ENCODE measurements around the gene AVEN.

DNA sequence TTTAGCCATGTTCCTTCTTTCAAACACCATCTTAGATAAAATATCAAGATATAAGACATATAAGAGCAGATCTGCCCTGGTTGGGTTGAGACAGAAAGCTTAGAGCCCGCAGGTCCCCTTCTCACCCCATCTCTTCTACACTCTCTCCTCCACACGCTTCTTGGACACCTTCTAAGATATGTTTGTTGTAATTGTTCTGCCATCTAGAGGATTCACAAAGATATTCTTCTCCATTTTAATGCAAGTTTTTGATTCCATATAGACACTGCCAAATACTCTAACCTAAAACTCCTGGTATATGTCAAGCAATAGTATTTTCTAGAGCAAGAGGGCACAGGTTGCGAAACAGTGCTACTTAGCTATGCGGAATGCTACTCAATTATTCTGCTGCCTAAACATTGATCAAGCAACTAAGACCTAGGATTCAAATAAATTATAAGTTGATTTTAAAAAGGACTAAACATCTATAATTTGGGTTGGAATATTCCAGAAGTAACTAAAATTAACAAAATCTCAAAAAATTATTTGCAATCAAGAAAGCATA is 63.9 kb downstream of the AVEN start:
- TF ChIP-seq, protein P1, sequence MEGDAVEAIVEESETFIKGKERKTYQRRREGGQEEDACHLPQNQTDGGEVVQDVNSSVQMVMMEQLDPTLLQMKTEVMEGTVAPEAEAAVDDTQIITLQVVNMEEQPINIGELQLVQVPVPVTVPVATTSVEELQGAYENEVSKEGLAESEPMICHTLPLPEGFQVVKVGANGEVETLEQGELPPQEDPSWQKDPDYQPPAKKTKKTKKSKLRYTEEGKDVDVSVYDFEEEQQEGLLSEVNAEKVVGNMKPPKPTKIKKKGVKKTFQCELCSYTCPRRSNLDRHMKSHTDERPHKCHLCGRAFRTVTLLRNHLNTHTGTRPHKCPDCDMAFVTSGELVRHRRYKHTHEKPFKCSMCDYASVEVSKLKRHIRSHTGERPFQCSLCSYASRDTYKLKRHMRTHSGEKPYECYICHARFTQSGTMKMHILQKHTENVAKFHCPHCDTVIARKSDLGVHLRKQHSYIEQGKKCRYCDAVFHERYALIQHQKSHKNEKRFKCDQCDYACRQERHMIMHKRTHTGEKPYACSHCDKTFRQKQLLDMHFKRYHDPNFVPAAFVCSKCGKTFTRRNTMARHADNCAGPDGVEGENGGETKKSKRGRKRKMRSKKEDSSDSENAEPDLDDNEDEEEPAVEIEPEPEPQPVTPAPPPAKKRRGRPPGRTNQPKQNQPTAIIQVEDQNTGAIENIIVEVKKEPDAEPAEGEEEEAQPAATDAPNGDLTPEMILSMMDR (conservative IDR thresholded peaks at IDR 0.05; ENCODE audit: low read length) = peak; percentile 44
- no peak for TF ChIP-seq EZH2phosphoT487 (IDR thresholded peaks at IDR 0.05; ENCODE audit: borderline replicate concordance, low read depth, low read length)
